Measurements from ENCODE around the gene CASP9.
A peak's percentile ranks its signal among the peaks of the same experiment; 100 is the strongest.
"Not testable (repeated sequence)": the region's sequence is repeated elsewhere in the genome, so short reads cannot be mapped to it uniquely, and the experiment has no call there.

CASP9 gene

GRCh38 chr1:15493869-15494390 lies 30.1 kb downstream of the CASP9 start:
- no peak for DNase-seq

GRCh38 chr1:15492596-15492995 lies 31.4 kb downstream of the CASP9 start:
- DNase-seq, result no peak

GRCh38 chr1:15491010-15491409 lies 33.0 kb downstream of the CASP9 start:
- DNase-seq, result peak; percentile 10

- DNase-seq, result no peak
Measured at GRCh38 chr1:15489052-15489736, 34.8 kb downstream of the CASP9 start.

GRCh38 chr1:15488371-15488770 lies 35.6 kb downstream of the CASP9 start:
- no peak for DNase-seq

GRCh38 chr1:15486844-15487610 lies 37.0 kb downstream of the CASP9 start:
- DNase-seq, result not testable (repeated sequence)

GRCh38 chr1:15485636-15486035 lies 38.4 kb downstream of the CASP9 start:
- DNase-seq, result no peak

GRCh38 chr1:15484443-15484842 lies 39.6 kb downstream of the CASP9 start:
- not testable (repeated sequence) for DNase-seq

GRCh38 chr1:15483971-15484370 lies 40.0 kb downstream of the CASP9 start:
- DNase-seq, result no peak

- not testable (repeated sequence) for DNase-seq
Measured at GRCh38 chr1:15482983-15483543, 41.0 kb downstream of the CASP9 start.

GRCh38 chr1:15482455-15482854 lies 41.6 kb downstream of the CASP9 start:
- DNase-seq, result not testable (repeated sequence)

- DNase-seq, result no peak
Measured at GRCh38 chr1:15479654-15480347, 44.2 kb downstream of the CASP9 start.

GRCh38 chr1:15477646-15478212 lies 46.3 kb downstream of the CASP9 start:
- no peak for DNase-seq

GRCh38 chr1:15476927-15477326 lies 47.1 kb downstream of the CASP9 start:
- DNase-seq, result no peak

- no peak for DNase-seq
Measured at GRCh38 chr1:15475752-15476314, 48.2 kb downstream of the CASP9 start, which contains the start of gene CELA2B. Gene CELA2B, plus strand, starts transcription at chr1:15476104. Its CDS starts 22 bp downstream, at chr1:15476126.

GRCh38 chr1:15472587-15472986 lies 51.4 kb downstream of the CASP9 start:
- no peak for DNase-seq

GRCh38 chr1:15471723-15472122 lies 52.3 kb downstream of the CASP9 start:
- not testable (repeated sequence) for DNase-seq

GRCh38 chr1:15471067-15471466 lies 52.9 kb downstream of the CASP9 start:
- not testable (repeated sequence) for DNase-seq

GRCh38 chr1:15469821-15470448 lies 54.1 kb downstream of the CASP9 start:
- DNase-seq, result not testable (repeated sequence)

GRCh38 chr1:15469361-15469760 lies 54.7 kb downstream of the CASP9 start:
- DNase-seq, result no peak

- no peak for DNase-seq
Measured at GRCh38 chr1:15468145-15468544, 55.9 kb downstream of the CASP9 start.
